ENCODE data around the gene LIPC.

The LIPC gene

GRCh38 chr15:58575045-58575786, 143.4 kb downstream of the LIPC start:
- POLR2A ChIA-PET = no interaction called here
- Histone ChIP-seq H3K27ac (ENCODE audit: extremely low read depth, low read depth, low read length) (no peak overlapping the region), H3K4me1 (ENCODE audit: control insufficient read depth, insufficient read depth, low read length) (no peaks in the 10 kb centered on the region), H3K9me3 (ENCODE audit: control insufficient read depth, insufficient read depth, low read depth, low read length) (no peaks in the 10 kb centered on the region), H3K36me3 (ENCODE audit: control insufficient read depth in 2 of 2, insufficient read depth in 1 of 2, low read length in 2 of 2) (no peaks in the 10 kb centered on the region), H3K4me3 (ENCODE audit: low read depth, low read length) (no peak overlapping the region)
- CTCF ChIA-PET = no interaction called here
- TF ChIP-seq ZNF792 (tag by site-specific recombination; IDR thresholded peaks at IDR 0.05) (no peak), ZNF280D (tag by site-specific recombination; IDR thresholded peaks at IDR 0.05) (no peak), PRDM10 (tag by site-specific recombination; IDR thresholded peaks at IDR 0.05) (no peak), RBAK (tag by site-specific recombination; IDR thresholded peaks at IDR 0.05) (no peak), INSM2 (tag by site-specific recombination; IDR thresholded peaks at IDR 0.05) (no peak), ZNF266 (tag by site-specific recombination; IDR thresholded peaks at IDR 0.05; ENCODE audit: low read depth) (no peak)

- no peaks in the 10 kb centered on the region for H3K36me3 ChIP-seq (ENCODE audit: control insufficient read depth in 2 of 2, insufficient read depth in 1 of 2, low read length in 2 of 2)
- no peak overlapping the region for H3K27ac ChIP-seq (ENCODE audit: extremely low read depth, low read depth, low read length)
- ChIA-PET CTCF (no interaction called here), POLR2A (interaction anchor here (0.7 kb wide), 1 partner anchor 35 kb away, joined by 4 read pairs; no protein-coding TSS in a partner anchor)
- H3K4me1 ChIP-seq (ENCODE audit: control insufficient read depth, insufficient read depth, low read length) = no peaks in the 10 kb centered on the region
- no peak overlapping the region for H3K4me3 ChIP-seq (ENCODE audit: low read depth, low read length)
- TF ChIP-seq ZNF530 (tag by site-specific recombination; IDR thresholded peaks at IDR 0.05; ENCODE audit: low read depth) = no peak
- TF ChIP-seq ZNF146 (tag by site-specific recombination; IDR thresholded peaks at IDR 0.05) = peak; percentile 65
- H3K9me3 ChIP-seq (ENCODE audit: control insufficient read depth, insufficient read depth, low read depth, low read length) = no peaks in the 10 kb centered on the region
Observed at GRCh38 chr15:58576657-58577056, 144.9 kb downstream of the LIPC start.

- Histone ChIP-seq H3K27ac (ENCODE audit: extremely low read depth, low read depth, low read length) (no peak overlapping the region), H3K4me1 (ENCODE audit: control insufficient read depth, insufficient read depth, low read length) (no peaks in the 10 kb centered on the region), H3K4me3 (ENCODE audit: low read depth, low read length) (no peak overlapping the region), H3K36me3 (ENCODE audit: control insufficient read depth in 2 of 2, insufficient read depth in 1 of 2, low read length in 2 of 2) (no peaks in the 10 kb centered on the region), H3K9me3 (ENCODE audit: control insufficient read depth, insufficient read depth, low read depth, low read length) (no peaks in the 10 kb centered on the region)
- POLR2A ChIA-PET = no interaction called here
- TF ChIP-seq ZNF341 (tag by site-specific recombination; IDR thresholded peaks at IDR 0.05; ENCODE audit: low read depth) = no peak
- no peak for TF ChIP-seq ZNF548 (tag by site-specific recombination; IDR thresholded peaks at IDR 0.05)
- TF ChIP-seq ZBTB8A (tag by site-specific recombination; IDR thresholded peaks at IDR 0.05) = no peak
- CTCF ChIA-PET = no interaction called here
Observed at GRCh38 chr15:58582160-58582559, 150.4 kb downstream of the LIPC start.

Measured in HEK293 (cell line).